ENCODE data around the gene TFPT. TPM values are rescaled to one million over a fixed set of nuclear protein-coding genes. Genes with fewer than 3 reads are reported as not detected.

The TFPT gene
- total and polyA plus RNA-seq, 2 of the 13 experiments (the other 11 are each of a cell fraction or from before 2014, with no cell fraction given): 8.4 to 10.7 TPM

GRCh38 chr19:54136864-54137698 lies 21.6 kb upstream of the TFPT start (continued):
- TF ChIP-seq ZNF407 (CRISPR knock-in tag; IDR thresholded peaks at IDR 0.05; ENCODE audit: not compliant biosample characterization) (no peak), NBN (conservative IDR thresholded peaks at IDR 0.05) (no peak), NONO (IDR thresholded peaks at IDR 0.05) (no peak), NONO (CRISPR knock-in tag; conservative IDR thresholded peaks at IDR 0.05) (no peak), TAF15 (IDR thresholded peaks at IDR 0.05; ENCODE audit: low read depth, low read length, poor library complexity, severe bottlenecking) (no peak), ZNF773 (CRISPR knock-in tag; IDR thresholded peaks at IDR 0.05; ENCODE audit: borderline replicate concordance) (no peak), ZNF761 (CRISPR knock-in tag; conservative IDR thresholded peaks at IDR 0.05) (0 out of 2 replicates have a peak, but pooled peaks have one; percentile 8), HES4 (CRISPR knock-in tag; IDR thresholded peaks at IDR 0.05; ENCODE audit: borderline replicate concordance) (no peak), TRIM22 (IDR thresholded peaks at IDR 0.05) (no peak), ZFYVE20 (CRISPR knock-in tag; IDR thresholded peaks at IDR 0.05; ENCODE audit: borderline replicate concordance, low read depth) (no peak), MTA3 (CRISPR knock-in tag; IDR thresholded peaks at IDR 0.05) (no peak), TFDP2 (CRISPR knock-in tag; IDR thresholded peaks at IDR 0.05) (peak; percentile 75), ZNF264 (CRISPR knock-in tag; IDR thresholded peaks at IDR 0.05) (no peak), SRSF9 (IDR thresholded peaks at IDR 0.05; ENCODE audit: borderline replicate concordance, insufficient read depth, low read depth, low read length, poor library complexity, severe bottlenecking) (no peak), ZNF678 (CRISPR knock-in tag; IDR thresholded peaks at IDR 0.05) (no peak), ZNF768 (CRISPR knock-in tag; IDR thresholded peaks at IDR 0.05) (no peak), TMF1 (CRISPR knock-in tag; IDR thresholded peaks at IDR 0.05; ENCODE audit: low read depth) (no peak), ZNF780A (CRISPR knock-in tag; IDR thresholded peaks at IDR 0.05) (no peak), RARG (CRISPR knock-in tag; IDR thresholded peaks at IDR 0.05; ENCODE audit: low read depth) (no peak), KAT8 (CRISPR knock-in tag; IDR thresholded peaks at IDR 0.05) (peak; percentile 64; the same call in 1 of the 2 replicates)
